ENCODE measurements around the gene ANKRD23.

- TF ChIP-seq, protein P1, sequence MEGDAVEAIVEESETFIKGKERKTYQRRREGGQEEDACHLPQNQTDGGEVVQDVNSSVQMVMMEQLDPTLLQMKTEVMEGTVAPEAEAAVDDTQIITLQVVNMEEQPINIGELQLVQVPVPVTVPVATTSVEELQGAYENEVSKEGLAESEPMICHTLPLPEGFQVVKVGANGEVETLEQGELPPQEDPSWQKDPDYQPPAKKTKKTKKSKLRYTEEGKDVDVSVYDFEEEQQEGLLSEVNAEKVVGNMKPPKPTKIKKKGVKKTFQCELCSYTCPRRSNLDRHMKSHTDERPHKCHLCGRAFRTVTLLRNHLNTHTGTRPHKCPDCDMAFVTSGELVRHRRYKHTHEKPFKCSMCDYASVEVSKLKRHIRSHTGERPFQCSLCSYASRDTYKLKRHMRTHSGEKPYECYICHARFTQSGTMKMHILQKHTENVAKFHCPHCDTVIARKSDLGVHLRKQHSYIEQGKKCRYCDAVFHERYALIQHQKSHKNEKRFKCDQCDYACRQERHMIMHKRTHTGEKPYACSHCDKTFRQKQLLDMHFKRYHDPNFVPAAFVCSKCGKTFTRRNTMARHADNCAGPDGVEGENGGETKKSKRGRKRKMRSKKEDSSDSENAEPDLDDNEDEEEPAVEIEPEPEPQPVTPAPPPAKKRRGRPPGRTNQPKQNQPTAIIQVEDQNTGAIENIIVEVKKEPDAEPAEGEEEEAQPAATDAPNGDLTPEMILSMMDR (IDR thresholded peaks at IDR 0.05; ENCODE audit: low read depth, low read length), result no peak
- no peak for TF ChIP-seq POLR2A (IDR thresholded peaks at IDR 0.05; ENCODE audit: extremely low read depth, insufficient read length)
Observed at GRCh38 chr2:96879545-96880040, 35.8 kb upstream of the ANKRD23 start.
